Mesendoderm (in vitro differentiated cells): ENCODE results near the gene SHD.

Source experiments
- DNase-seq: peaks from one replicate; pipeline ENCODE4 v3.0.0; 2013
- H2AK5ac ChIP-seq: 2 replicates; pipeline ENCODE4 v1.6.1; 2013; ENCODE audit warnings: low read length, inconsistent platforms
- H2BK120ac ChIP-seq: 2 replicates; pipeline ENCODE4 v1.6.1; 2013; ENCODE audit warnings: low read depth, mild to moderate bottlenecking, low read length, moderate library complexity, mixed read lengths
- H2BK15ac ChIP-seq: replicated peaks from 2 replicates; pipeline ENCODE4 v1.6.1; 2013; ENCODE audit warnings: low read depth, mild to moderate bottlenecking, moderate library complexity
- H2BK5ac ChIP-seq: 2 replicates; pipeline ENCODE4 v1.6.1; 2013; ENCODE audit warnings: low read length, inconsistent platforms
- H3K18ac ChIP-seq: 2 replicates; pipeline ENCODE4 v1.6.1; 2013; ENCODE audit warnings: mild to moderate bottlenecking, low read length, mixed read lengths
- H3K23ac ChIP-seq: one replicate; pipeline ENCODE4 v1.6.1; 2013; ENCODE audit warnings: low read length
- H3K27ac ChIP-seq: 2 replicates; pipeline ENCODE4 v1.5.1; 2013; ENCODE audit warnings: low read depth, mild to moderate bottlenecking, inconsistent platforms, low read length, moderate library complexity
- H3K27me3 ChIP-seq: 2 replicates; pipeline ENCODE4 v1.6.1; 2013; ENCODE audit warnings: low read length, control low read depth, mild to moderate bottlenecking, inconsistent platforms; ENCODE audit not compliant: insufficient read depth, poor library complexity
- H3K36me3 ChIP-seq: 2 replicates; pipeline ENCODE4 v1.6.1; 2013; ENCODE audit warnings: low read length, inconsistent platforms; ENCODE audit not compliant: control insufficient read depth, insufficient read depth
- H3K4ac ChIP-seq: one replicate; pipeline ENCODE4 v1.6.1; 2013; ENCODE audit warnings: low read depth, mild to moderate bottlenecking, low read length, moderate library complexity
- H3K4me1 ChIP-seq: 2 replicates; pipeline ENCODE4 v1.6.1; 2013; ENCODE audit warnings: low read depth, low read length, inconsistent platforms; ENCODE audit not compliant: control insufficient read depth
- H3K4me2 ChIP-seq: 2 replicates; pipeline ENCODE4 v1.6.1; 2013; ENCODE audit warnings: low read length
- H3K4me3 ChIP-seq: 2 replicates; pipeline ENCODE4 v1.5.1; 2013; ENCODE audit warnings: mild to moderate bottlenecking, low read length
- H3K56ac ChIP-seq: one replicate; pipeline ENCODE4 v1.6.1; 2013; ENCODE audit warnings: low read length
- H3K79me1 ChIP-seq: 2 replicates; pipeline ENCODE4 v1.6.1; 2013; ENCODE audit warnings: low read length, inconsistent platforms
- H3K79me2 ChIP-seq: 2 replicates; pipeline ENCODE4 v1.6.1; 2013; ENCODE audit warnings: mild to moderate bottlenecking, low read length; ENCODE audit not compliant: control insufficient read depth, insufficient read depth
- H3K9ac ChIP-seq: 2 replicates; pipeline ENCODE4 v1.6.1; 2013; ENCODE audit warnings: low read length, inconsistent platforms
- H4K5ac ChIP-seq: one replicate; pipeline ENCODE4 v1.6.1; 2013; ENCODE audit warnings: low read length
- H4K8ac ChIP-seq: one replicate; pipeline ENCODE4 v1.6.1; 2013; ENCODE audit warnings: low read depth, mild to moderate bottlenecking, control low read depth, low read length, moderate library complexity
- WGBS: extraction: QIAGEN DNeasy Blood & Tissue Kit; methylation state at CpG from one replicate; pipeline ENCODE4 v1.1.7; 2013; ENCODE audit warnings: low lambda C conversion rate, missing lambda C conversion rate; ENCODE audit not compliant: insufficient coverage; ENCODE audit errors: extremely low coverage; 5-methylcytosine and 5-hydroxymethylcytosine counted together

Gene SHD

DNA sequence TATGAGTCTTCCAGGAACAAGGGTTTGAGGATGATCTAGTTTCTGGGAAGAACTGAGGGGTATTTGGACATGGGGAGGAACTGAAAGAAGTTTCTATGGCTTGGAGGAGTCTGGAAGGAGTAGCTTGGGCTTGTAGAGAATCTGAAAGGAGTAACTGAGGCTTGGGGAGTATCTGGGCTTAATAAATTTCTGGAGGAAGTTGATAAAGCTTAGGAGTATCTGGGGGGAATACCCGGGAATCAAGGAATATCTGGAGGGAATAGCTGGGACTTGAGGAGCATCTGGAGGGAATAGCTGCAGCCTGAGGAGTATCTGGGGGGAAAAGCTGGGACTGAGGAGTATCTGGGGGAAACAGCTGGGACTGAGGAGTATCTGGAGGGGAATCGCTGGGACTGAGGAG is 41.4 kb downstream of the SHD start:
- Histone ChIP-seq H3K27ac (no peak overlapping the region), H2BK5ac (no peak overlapping the region), H3K36me3 (no peaks in the 10 kb centered on the region), H2AK5ac (no peak overlapping the region), H3K79me1 (no peaks in the 10 kb centered on the region), H3K4me1 (no peaks in the 10 kb centered on the region), H3K27me3 (no peaks in the 10 kb centered on the region), H3K9ac (no peak overlapping the region), H3K4ac (no peak overlapping the region), H3K23ac (no peak overlapping the region), H3K4me2 (no peak overlapping the region), H3K18ac (no peak overlapping the region), H4K5ac (no peak overlapping the region), H3K79me2 (no peaks in the 10 kb centered on the region), H3K56ac (no peak overlapping the region), H3K4me3 (no peak overlapping the region), H4K8ac (no peak overlapping the region), H2BK120ac (no peak overlapping the region), H2BK15ac (no peak overlapping the region)
- WGBS: no CpG with 5 or more reads among the region's 2 CpGs
- no peak for DNase-seq

GRCh38 chr19:4322942-4323665 is 44.0 kb downstream of the SHD start:
- no peak overlapping the region for H4K5ac ChIP-seq
- H3K4ac ChIP-seq: no peak overlapping the region
- H3K23ac ChIP-seq: no peak overlapping the region
- H3K18ac ChIP-seq: no peak overlapping the region
- H3K9ac ChIP-seq: no peak overlapping the region
- H4K8ac ChIP-seq: no peak overlapping the region
- no peaks in the 10 kb centered on the region for H3K4me1 ChIP-seq
- H2AK5ac ChIP-seq: no peak overlapping the region
- no peak overlapping the region for H2BK15ac ChIP-seq
- no peak overlapping the region for H3K4me3 ChIP-seq
- H3K27me3 ChIP-seq: no peaks in the 10 kb centered on the region
- no peak overlapping the region for H3K4me2 ChIP-seq
- DNase-seq: no peak
- no peak overlapping the region for H3K56ac ChIP-seq
- H2BK5ac ChIP-seq: no peak overlapping the region
- no peaks in the 10 kb centered on the region for H3K79me1 ChIP-seq
- H3K36me3 ChIP-seq: no peaks in the 10 kb centered on the region
- H3K79me2 ChIP-seq: no peaks in the 10 kb centered on the region
- no CpG with 5 or more reads among the region's 37 CpGs for WGBS
- no peak overlapping the region for H2BK120ac ChIP-seq
- no peak overlapping the region for H3K27ac ChIP-seq

DNA sequence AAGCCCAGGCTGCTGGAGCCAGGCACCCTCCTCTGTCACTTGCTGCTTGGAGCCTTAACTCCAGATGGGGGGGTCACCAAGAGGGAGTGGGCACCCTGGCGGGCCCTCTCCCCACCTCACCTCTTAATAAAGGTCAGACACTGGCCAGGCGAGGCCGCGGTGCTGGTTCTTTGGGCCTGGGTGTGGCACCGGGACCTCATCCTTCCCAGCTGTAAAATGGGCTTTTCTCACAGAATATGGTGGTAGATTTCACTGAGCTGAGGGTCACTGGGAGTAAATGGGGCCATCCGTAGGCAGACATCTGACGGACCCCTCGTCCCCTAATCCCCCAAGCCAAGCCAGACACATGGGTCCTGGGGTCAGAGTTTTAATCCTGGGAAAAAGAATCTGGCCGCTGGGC is 44.6 kb downstream of the SHD start:
- no peak overlapping the region for H3K4me3 ChIP-seq

DNA sequence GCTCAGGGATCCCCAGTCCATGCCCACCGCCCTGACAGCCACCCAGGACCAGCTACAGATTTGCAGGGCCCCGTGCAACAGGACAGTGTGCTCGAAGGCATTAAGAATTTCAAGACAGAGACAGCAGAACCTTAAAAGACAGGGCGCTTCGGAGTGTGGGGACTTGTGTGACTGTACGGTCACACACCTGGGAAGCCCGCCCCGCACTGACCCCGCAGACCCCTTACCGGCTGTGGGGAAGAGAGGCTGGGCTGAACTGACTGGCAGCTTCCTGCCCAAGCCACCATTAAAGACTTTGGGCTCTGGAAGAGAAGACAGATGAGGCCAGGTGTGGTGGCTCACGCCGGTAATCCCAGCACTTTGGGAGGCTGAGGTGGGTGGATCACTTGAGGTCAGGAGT is 45.2 kb downstream of the SHD start:
- H2BK120ac ChIP-seq: no peak overlapping the region
- H3K27me3 ChIP-seq: no peaks in the 10 kb centered on the region
- H3K27ac ChIP-seq: no peak overlapping the region
- no CpG with 5 or more reads among the region's 12 CpGs for WGBS
- H3K4me1 ChIP-seq: no peaks in the 10 kb centered on the region
- H2AK5ac ChIP-seq: no peak overlapping the region
- DNase-seq: no peak
- no peaks in the 10 kb centered on the region for H3K79me1 ChIP-seq
- no peak overlapping the region for H2BK15ac ChIP-seq
- H3K18ac ChIP-seq: no peak overlapping the region
- H3K4me3 ChIP-seq: no peak overlapping the region
- no peak overlapping the region for H3K23ac ChIP-seq
- H3K9ac ChIP-seq: no peak overlapping the region
- no peak overlapping the region for H3K4me2 ChIP-seq
- no peaks in the 10 kb centered on the region for H3K79me2 ChIP-seq
- H3K4ac ChIP-seq: no peak overlapping the region
- no peaks in the 10 kb centered on the region for H3K36me3 ChIP-seq
- no peak overlapping the region for H3K56ac ChIP-seq
- no peak overlapping the region for H4K8ac ChIP-seq
- no peak overlapping the region for H2BK5ac ChIP-seq
- no peak overlapping the region for H4K5ac ChIP-seq

More for the DNA sequence above, 44.6 kb downstream of the SHD start:
- H2BK15ac ChIP-seq: no peak overlapping the region
- no peaks in the 10 kb centered on the region for H3K27me3 ChIP-seq
- no peaks in the 10 kb centered on the region for H3K79me1 ChIP-seq
- no peak overlapping the region for H2BK5ac ChIP-seq
- H3K36me3 ChIP-seq: no peaks in the 10 kb centered on the region
- no peak overlapping the region for H2AK5ac ChIP-seq
- H3K4me1 ChIP-seq: no peaks in the 10 kb centered on the region
- DNase-seq: no peak
- no peak overlapping the region for H3K56ac ChIP-seq
- WGBS: no CpG with 5 or more reads among the region's 9 CpGs
- no peak overlapping the region for H3K9ac ChIP-seq
- H2BK120ac ChIP-seq: no peak overlapping the region
- no peak overlapping the region for H4K8ac ChIP-seq
- no peak overlapping the region for H3K4ac ChIP-seq
- H4K5ac ChIP-seq: no peak overlapping the region
- no peaks in the 10 kb centered on the region for H3K79me2 ChIP-seq
- no peak overlapping the region for H3K4me2 ChIP-seq
- H3K27ac ChIP-seq: no peak overlapping the region
- H3K23ac ChIP-seq: no peak overlapping the region
- H3K18ac ChIP-seq: no peak overlapping the region

DNA sequence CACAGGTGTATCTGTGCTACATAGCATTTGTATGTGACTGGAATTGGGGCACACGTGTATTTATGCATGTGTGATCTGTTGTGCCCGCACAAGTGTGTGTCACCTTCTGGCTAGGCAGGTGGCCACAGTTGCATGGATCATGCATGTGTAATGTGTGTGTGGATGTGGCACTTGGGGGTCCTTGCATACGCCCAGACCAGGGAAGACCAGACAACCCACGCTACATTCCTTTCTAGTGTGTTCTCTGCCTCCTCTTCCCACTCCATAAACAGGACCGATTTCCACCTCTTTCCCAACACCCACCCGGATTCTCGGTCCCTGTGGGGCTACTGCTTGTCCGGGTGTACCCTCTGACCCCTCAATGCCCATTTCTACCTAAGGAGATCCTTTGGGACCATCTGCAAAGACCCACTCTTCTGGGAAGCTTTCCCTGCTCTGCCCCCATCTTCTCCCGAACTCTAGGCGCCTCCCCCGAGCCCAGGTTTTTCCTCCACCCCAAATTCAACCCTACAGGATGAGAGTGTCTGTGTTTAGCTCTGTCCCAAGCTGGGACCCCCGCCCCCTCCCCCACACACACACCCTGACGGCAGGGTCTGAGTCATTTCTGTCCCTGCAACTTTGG is 47.3 kb downstream of the SHD start:
- no peaks in the 10 kb centered on the region for H3K27me3 ChIP-seq
- H3K79me2 ChIP-seq: no peaks in the 10 kb centered on the region
- no peak overlapping the region for H4K5ac ChIP-seq
- no peak overlapping the region for H2BK120ac ChIP-seq
- no peaks in the 10 kb centered on the region for H3K36me3 ChIP-seq
- no peak overlapping the region for H3K23ac ChIP-seq
- H3K9ac ChIP-seq: no peak overlapping the region
- no peak for DNase-seq
- H3K4me3 ChIP-seq: no peak overlapping the region
- no peak overlapping the region for H3K18ac ChIP-seq
- H2BK5ac ChIP-seq: no peak overlapping the region
- no peak overlapping the region for H3K4me2 ChIP-seq
- no peaks in the 10 kb centered on the region for H3K79me1 ChIP-seq
- no peaks in the 10 kb centered on the region for H3K4me1 ChIP-seq
- H2BK15ac ChIP-seq: no peak overlapping the region
- no CpG with 5 or more reads among the region's 13 CpGs for WGBS
- H4K8ac ChIP-seq: no peak overlapping the region
- H3K27ac ChIP-seq: no peak overlapping the region
- no peak overlapping the region for H3K56ac ChIP-seq
- H2AK5ac ChIP-seq: no peak overlapping the region
- H3K4ac ChIP-seq: no peak overlapping the region
